Trophoblast cell (in vitro differentiated cells and primary cell): ENCODE results near the gene ARF5.

Experiments used
- DNase-seq, 2 donors: peaks; one replicate each; pipeline ENCODE4 v3.0.0-alpha.2; 2016
- H2AFZ ChIP-seq: 2 replicates; pipeline ENCODE4 v1.6.1; 2013; ENCODE audit warnings: low read length, moderate library complexity, mild to moderate bottlenecking; ENCODE audit not compliant: insufficient read depth, poor library complexity
- H2AK5ac ChIP-seq: 2 replicates; pipeline ENCODE4 v1.6.1; 2013; ENCODE audit warnings: mild to moderate bottlenecking, low read length
- H2BK120ac ChIP-seq: 2 replicates; pipeline ENCODE4 v1.6.1; 2013; ENCODE audit warnings: low read length, mild to moderate bottlenecking, moderate library complexity; ENCODE audit not compliant: insufficient read depth, poor library complexity
- H2BK12ac ChIP-seq: 2 replicates; pipeline ENCODE4 v1.6.1; 2013; ENCODE audit warnings: mild to moderate bottlenecking, low read length, moderate library complexity
- H2BK5ac ChIP-seq: 2 replicates; pipeline ENCODE4 v1.6.1; 2013; ENCODE audit warnings: low read length, low read depth, moderate library complexity, mild to moderate bottlenecking; ENCODE audit not compliant: poor library complexity
- H3K14ac ChIP-seq: 2 replicates; pipeline ENCODE4 v1.6.1; 2013; ENCODE audit warnings: mild to moderate bottlenecking, low read length
- H3K18ac ChIP-seq: 2 replicates; pipeline ENCODE4 v1.6.1; 2013; ENCODE audit warnings: mild to moderate bottlenecking, low read length
- H3K23ac ChIP-seq: 2 replicates; pipeline ENCODE4 v1.6.1; 2013; ENCODE audit warnings: low read length
- H3K27ac ChIP-seq: 2 replicates; pipeline ENCODE4 v1.5.1; 2013; ENCODE audit warnings: low read depth, mild to moderate bottlenecking, inconsistent platforms, low read length, moderate library complexity
- H3K27me3 ChIP-seq: 2 replicates; pipeline ENCODE4 v1.6.1; 2013; ENCODE audit warnings: inconsistent platforms, mild to moderate bottlenecking, low read length, moderate library complexity; ENCODE audit not compliant: insufficient read depth
- H3K36me3 ChIP-seq, 2 experiments: 1 replicate in 1 of 2; 2 replicates in 1 of 2; pipeline ENCODE4 v1.6.1; 2013; ENCODE audit warnings: low read length in 2 of 2, mild to moderate bottlenecking in 2 of 2, moderate library complexity in 1 of 2; ENCODE audit not compliant: insufficient read depth in 2 of 2, control insufficient read depth in 1 of 2
- H3K4ac ChIP-seq: 2 replicates; pipeline ENCODE4 v1.6.1; 2013; ENCODE audit warnings: low read depth, mild to moderate bottlenecking, low read length, moderate library complexity
- H3K4me1 ChIP-seq, 2 experiments: 1 replicate in 1 of 2; 2 replicates in 1 of 2; pipeline ENCODE4 v1.6.1; 2013; ENCODE audit warnings: low read length in 2 of 2, mild to moderate bottlenecking in 2 of 2, moderate library complexity in 1 of 2; ENCODE audit not compliant: insufficient read depth in 2 of 2, control insufficient read depth in 1 of 2
- H3K4me2 ChIP-seq: 2 replicates; pipeline ENCODE4 v1.6.1; 2013; ENCODE audit warnings: inconsistent platforms, mild to moderate bottlenecking, low read length, moderate library complexity
- H3K4me3 ChIP-seq: 2 replicates; pipeline ENCODE4 v1.5.1; 2013; ENCODE audit warnings: mild to moderate bottlenecking, low read depth, low read length, inconsistent platforms
- H3K79me1 ChIP-seq: one replicate; pipeline ENCODE4 v1.6.1; 2013; ENCODE audit warnings: low read length
- H3K79me2 ChIP-seq: 2 replicates; pipeline ENCODE4 v1.6.1; 2013; ENCODE audit warnings: low read length, mild to moderate bottlenecking; ENCODE audit not compliant: control insufficient read depth, insufficient read depth, poor library complexity
- H3K9ac ChIP-seq: 2 replicates; pipeline ENCODE4 v1.6.1; 2013; ENCODE audit warnings: mild to moderate bottlenecking, low read length
- H3K9me3 ChIP-seq: 2 replicates; pipeline ENCODE4 v1.6.1; 2013; ENCODE audit warnings: low read depth, mild to moderate bottlenecking, control low read depth, inconsistent platforms, low read length; ENCODE audit not compliant: insufficient read depth
- H4K12ac ChIP-seq: 2 replicates; pipeline ENCODE4 v1.6.1; 2013; ENCODE audit warnings: low read depth, mild to moderate bottlenecking, low read length, moderate library complexity
- H4K8ac ChIP-seq: 2 replicates; pipeline ENCODE4 v1.6.1; 2013; ENCODE audit warnings: low read depth, mild to moderate bottlenecking, low read length, moderate library complexity
- H4K91ac ChIP-seq: one replicate; pipeline ENCODE4 v1.6.1; 2013; ENCODE audit warnings: low read depth, mild to moderate bottlenecking, low read length, moderate library complexity
- WGBS: extraction: QIAGEN DNeasy Blood & Tissue Kit; methylation state at CpG from one replicate; pipeline ENCODE4 v1.1.7; 2013; ENCODE audit warnings: missing lambda C conversion rate; ENCODE audit not compliant: insufficient read length, insufficient coverage; ENCODE audit errors: extremely low coverage; 5-methylcytosine and 5-hydroxymethylcytosine counted together

The ARF5 gene

GRCh38 chr7:127587663-127588018 is 570 bp upstream of the ARF5 start:
- no peak overlapping the region for H2BK12ac ChIP-seq
- peak overlapping the region; percentile 5 for H2BK5ac ChIP-seq
- DNase-seq = peak in 1 of 2 donors; percentile 31
- peaks cover 23 to 29% of the 10 kb centered on the region in 2 experiments for H3K4me1 ChIP-seq
- no peaks in the 10 kb centered on the region for H3K9me3 ChIP-seq
- peak overlapping the region; percentile 38 for H2AK5ac ChIP-seq
- peaks cover 14% of the 10 kb centered on the region for H3K79me2 ChIP-seq
- no peaks in the 10 kb centered on the region for H3K27me3 ChIP-seq
- WGBS = no CpG with 5 or more reads among the region's 20 CpGs
- peak overlapping the region; percentile 70 for H3K4me3 ChIP-seq
- H3K36me3 ChIP-seq = peaks cover 18 to 22% of the 10 kb centered on the region in 2 experiments
- no peak overlapping the region for H3K27ac ChIP-seq
- H4K12ac ChIP-seq = peak overlapping the region; percentile 5
- peaks cover 16% of the 10 kb centered on the region for H3K79me1 ChIP-seq
- peak overlapping the region; percentile 89 for H3K4me2 ChIP-seq
- H3K9ac ChIP-seq = peak overlapping the region; percentile 82
- H2AFZ ChIP-seq = peak overlapping the region; percentile 57
- peak overlapping the region; percentile 55 for H3K18ac ChIP-seq
- H3K4ac ChIP-seq = peak overlapping the region; percentile 19
- peak overlapping the region; percentile 91 for H4K8ac ChIP-seq
- H3K14ac ChIP-seq = peak overlapping the region; percentile 54
- peak overlapping the region; percentile 46 for H4K91ac ChIP-seq
- H3K23ac ChIP-seq = no peak overlapping the region
- no peak overlapping the region for H2BK120ac ChIP-seq

DNA sequence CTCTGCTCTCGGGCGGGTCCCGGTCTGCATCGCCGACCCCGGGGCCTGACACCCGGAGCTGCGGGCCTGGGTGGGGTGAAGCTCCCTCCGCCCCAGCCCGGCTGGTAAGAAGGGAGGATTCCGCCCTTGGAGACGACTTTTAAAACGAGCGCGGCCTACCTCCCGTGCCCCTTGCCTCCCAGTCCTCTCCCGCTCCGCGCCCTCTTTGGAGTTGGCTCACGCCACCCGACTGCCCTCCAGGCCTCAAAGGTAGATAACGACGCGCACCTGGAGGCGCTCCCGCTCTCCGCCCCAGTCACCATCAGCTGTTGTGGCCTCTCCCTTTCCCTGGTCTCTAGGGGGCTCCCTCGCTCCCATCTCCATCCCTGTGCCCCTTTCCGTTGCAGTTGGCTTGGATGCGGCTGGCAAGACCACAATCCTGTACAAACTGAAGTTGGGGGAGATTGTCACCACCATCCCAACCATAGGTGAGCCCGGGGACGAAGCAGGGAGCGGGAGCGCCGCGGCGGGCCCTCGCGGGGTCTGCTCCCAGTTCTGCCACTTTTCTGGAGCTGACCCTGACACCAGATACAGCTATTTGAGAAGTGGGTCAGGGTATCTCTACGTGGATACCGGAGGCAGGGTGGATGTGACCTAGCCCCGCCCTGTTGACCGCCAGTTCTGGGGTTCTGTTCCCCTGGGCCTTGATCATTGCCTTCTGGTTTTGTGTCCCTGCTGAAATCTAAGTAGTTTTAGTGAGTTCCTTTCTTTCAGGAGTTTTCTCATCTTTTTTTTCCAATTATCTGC is 679 bp downstream of the ARF5 start:
- peak overlapping the region; percentile 36 for H3K27ac ChIP-seq
- no peaks in the 10 kb centered on the region for H3K27me3 ChIP-seq
- no peak overlapping the region for H3K23ac ChIP-seq
- H3K79me2 ChIP-seq = peaks cover 14% of the 10 kb centered on the region
- H3K4me3 ChIP-seq = peak overlapping the region; percentile 90
- H3K4me2 ChIP-seq = peak overlapping the region; percentile 87
- peak overlapping the region; percentile 83 for H3K9ac ChIP-seq
- H3K4ac ChIP-seq = peak overlapping the region; percentile 76
- no peaks in the 10 kb centered on the region for H3K9me3 ChIP-seq
- peak overlapping the region; percentile 87 for H4K91ac ChIP-seq
- H2BK12ac ChIP-seq = no peak overlapping the region
- peak overlapping the region; percentile 87 for H3K18ac ChIP-seq
- peak overlapping the region; percentile 91 for H4K8ac ChIP-seq
- peak overlapping the region; percentile 85 for H2BK120ac ChIP-seq
- H4K12ac ChIP-seq = peak overlapping the region; percentile 81
- no peak overlapping the region for H2AK5ac ChIP-seq
- no CpG with 5 or more reads among the region's 43 CpGs for WGBS
- peak overlapping the region; percentile 88 for H3K14ac ChIP-seq
- peak overlapping the region; percentile 80 for H2AFZ ChIP-seq
- peaks cover 16% of the 10 kb centered on the region for H3K79me1 ChIP-seq
- DNase-seq = peak; percentile 55 to 69
- peaks cover 21 to 26% of the 10 kb centered on the region in 2 experiments for H3K4me1 ChIP-seq
- H3K36me3 ChIP-seq = peaks cover 12 to 16% of the 10 kb centered on the region in 2 experiments
- peak overlapping the region; percentile 65 for H2BK5ac ChIP-seq

GRCh38 chr7:127589896-127590295 is 1.7 kb downstream of the ARF5 start:
- H3K36me3 ChIP-seq = peaks cover 12 to 16% of the 10 kb centered on the region in 2 experiments

GRCh38 chr7:127591189-127591588 is 3.0 kb downstream of the ARF5 start:
- WGBS = no CpG with 5 or more reads among the region's 7 CpGs
- Histone ChIP-seq H3K14ac (no peak overlapping the region), H3K9me3 (peaks cover 1% of the 10 kb centered on the region), H3K9ac (no peak overlapping the region), H3K79me2 (peaks cover 6% of the 10 kb centered on the region), H2BK120ac (no peak overlapping the region), H3K36me3 (peaks cover 12 to 16% of the 10 kb centered on the region in 2 experiments), H2BK5ac (no peak overlapping the region), H3K79me1 (peaks cover 9% of the 10 kb centered on the region), H3K4me3 (no peak overlapping the region), H3K4ac (no peak overlapping the region), H3K18ac (no peak overlapping the region), H4K8ac (no peak overlapping the region), H3K23ac (no peak overlapping the region), H3K27ac (no peak overlapping the region), H2AFZ (no peak overlapping the region), H4K91ac (no peak overlapping the region), H3K4me1 (peaks cover 10 to 11% of the 10 kb centered on the region in 2 experiments), H2AK5ac (no peak overlapping the region), H3K27me3 (no peaks in the 10 kb centered on the region), H2BK12ac (no peak overlapping the region), H3K4me2 (no peak overlapping the region), H4K12ac (no peak overlapping the region)
- no peak for DNase-seq

More at GRCh38 chr7:127589896-127590295, 1.7 kb downstream of the ARF5 start:
- H3K4me3 ChIP-seq = no peak overlapping the region
- H4K8ac ChIP-seq = no peak overlapping the region
- no peak overlapping the region for H3K9ac ChIP-seq
- H2BK5ac ChIP-seq = no peak overlapping the region
- H3K23ac ChIP-seq = no peak overlapping the region
- H3K27me3 ChIP-seq = no peaks in the 10 kb centered on the region
- H3K14ac ChIP-seq = no peak overlapping the region
- H4K91ac ChIP-seq = no peak overlapping the region
- no peak overlapping the region for H2BK12ac ChIP-seq
- H4K12ac ChIP-seq = no peak overlapping the region
- H3K9me3 ChIP-seq = no peaks in the 10 kb centered on the region
- no peak overlapping the region for H3K4ac ChIP-seq
- DNase-seq = no peak
- H3K27ac ChIP-seq = no peak overlapping the region
- H3K18ac ChIP-seq = no peak overlapping the region
- peaks cover 12 to 16% of the 10 kb centered on the region in 2 experiments for H3K4me1 ChIP-seq
- peaks cover 16% of the 10 kb centered on the region for H3K79me1 ChIP-seq
- no peak overlapping the region for H3K4me2 ChIP-seq
- no peak overlapping the region for H2AFZ ChIP-seq
- WGBS = no CpG with 5 or more reads among the region's 3 CpGs
- H3K79me2 ChIP-seq = peaks cover 12% of the 10 kb centered on the region
- no peak overlapping the region for H2AK5ac ChIP-seq
- no peak overlapping the region for H2BK120ac ChIP-seq
